Right renal cortex interstitium (tissue), 3 donors: Measurements from ENCODE around the gene NEO1. TPM values are rescaled to one million over a fixed set of nuclear protein-coding genes. Genes with fewer than 3 reads are reported as not detected.

Experiments used
- DNase-seq, 3 donors: peaks; one replicate each; pipeline ENCODE4 v3.0.0-alpha.2; 2013; ENCODE audit warnings: low read depth in 3 of 3, low spot score in 2 of 3
- polyA plus RNA-seq, 3 donors: library from polyadenylated mRNA; unstranded; fragments of 120-200 nt; gene quantifications; one replicate each; pipeline ENCODE4 v1.2.1, GENCODE V29; 2013; ENCODE audit not compliant: insufficient read length in 3 of 3

NEO1 gene
- polyA plus RNA-seq, 3 donors: 146 to 159 (median 148) TPM

GRCh38 chr15:73069109-73069508, 16.8 kb downstream of the NEO1 start:
- no peak for DNase-seq

GRCh38 chr15:73072894-73073293, 20.6 kb downstream of the NEO1 start:
- DNase-seq: no peak

GRCh38 chr15:73074241-73074640, 22.0 kb downstream of the NEO1 start:
- DNase-seq: no peak

GRCh38 chr15:73075160-73075859, 23.0 kb downstream of the NEO1 start:
- DNase-seq: no peak

- no peak for DNase-seq
Observed at GRCh38 chr15:73078291-73078690, 26.0 kb downstream of the NEO1 start.

GRCh38 chr15:73078722-73079121, 26.5 kb downstream of the NEO1 start:
- no peak for DNase-seq

GRCh38 chr15:73079565-73079964, 27.3 kb downstream of the NEO1 start:
- DNase-seq: peak in 1 of 3 donors; percentile 23

- DNase-seq: peak; percentile 29 to 55 (median 38)
Observed at GRCh38 chr15:73081321-73081958, 29.2 kb downstream of the NEO1 start.

- no peak for DNase-seq
Observed at GRCh38 chr15:73082812-73083211, 30.5 kb downstream of the NEO1 start.

GRCh38 chr15:73087098-73087497, 34.8 kb downstream of the NEO1 start:
- no peak for DNase-seq

- DNase-seq: no peak
Observed at GRCh38 chr15:73105064-73105463, 52.8 kb downstream of the NEO1 start.

- no peak for DNase-seq
Observed at GRCh38 chr15:73108676-73109075, 56.4 kb downstream of the NEO1 start.

GRCh38 chr15:73109765-73110164, 57.5 kb downstream of the NEO1 start:
- DNase-seq: no peak

- no peak for DNase-seq
Observed at GRCh38 chr15:73110201-73110600, 57.9 kb downstream of the NEO1 start.

- no peak for DNase-seq
Observed at GRCh38 chr15:73114064-73114463, 61.8 kb downstream of the NEO1 start.

- DNase-seq: no peak
Observed at GRCh38 chr15:73116164-73116563, 63.9 kb downstream of the NEO1 start.

- DNase-seq: no peak
Observed at GRCh38 chr15:73118055-73118454, 65.8 kb downstream of the NEO1 start.

- no peak for DNase-seq
Observed at GRCh38 chr15:73119478-73119877, 67.2 kb downstream of the NEO1 start.

GRCh38 chr15:73120269-73120668, 68.0 kb downstream of the NEO1 start:
- DNase-seq: no peak

GRCh38 chr15:73125219-73125618, 73.0 kb downstream of the NEO1 start:
- no peak for DNase-seq

- DNase-seq: no peak
Observed at GRCh38 chr15:73127302-73127936, 75.2 kb downstream of the NEO1 start.

- DNase-seq: no peak
Observed at GRCh38 chr15:73130830-73131229, 78.6 kb downstream of the NEO1 start.
